Frontal cortex (tissue), 4 donors: ENCODE measurements around the gene DPP10. TPM values are rescaled to one million over a fixed set of nuclear protein-coding genes. Genes with fewer than 3 reads are reported as not detected.
"Not testable (repeated sequence)": the region's sequence is repeated elsewhere in the genome, so short reads cannot be mapped to it uniquely, and the experiment has no call there.

ENCODE experiments used
- DNase-seq, 2 donors: peaks; one replicate each; pipeline ENCODE4 v3.0.0; 2012; ENCODE audit warnings: low spot score in 2 of 2
- FAIRE-seq: peaks from 2 replicates; lab custom pipeline; 2012; peaks lifted over from hg19 to GRCh38; lab: Jason Lieb, UNC
- total RNA-seq: library from RNA; depleted of rRNA; stranded (reverse); fragments of >200 nt; gene quantifications from one replicate; pipeline ENCODE4 v1.2.3, GENCODE V29; 2014
- donor health status: control.
- donor health status: control.
- donor health status: control.

The DPP10 gene
- total RNA-seq, 1 donor from 2014 or later = 74.6 TPM

GRCh38 chr2:115314119-115314518 lies 871.7 kb downstream of the DPP10 start:
- no peak for FAIRE-seq
- no peak for DNase-seq

- FAIRE-seq (no peak), DNase-seq (no peak)
These were observed 884.6 kb downstream of the DPP10 start for GRCh38 chr2:115327061-115327460.

GRCh38 chr2:115359550-115359949 lies 917.1 kb downstream of the DPP10 start:
- FAIRE-seq = no peak

GRCh38 chr2:115364093-115364492 lies 921.7 kb downstream of the DPP10 start:
- FAIRE-seq (no peak), DNase-seq (no peak)

More at GRCh38 chr2:115359550-115359949, 917.1 kb downstream of the DPP10 start:
- no peak for DNase-seq

- DNase-seq = no peak
- no peak for FAIRE-seq
These were observed 927.0 kb downstream of the DPP10 start for GRCh38 chr2:115369400-115369799.

- no peak for DNase-seq
- no peak for FAIRE-seq
These were observed 932.5 kb downstream of the DPP10 start for GRCh38 chr2:115374981-115375380.

- FAIRE-seq (no peak), DNase-seq (no peak)
These were observed 942.0 kb downstream of the DPP10 start for GRCh38 chr2:115384399-115384798.

- FAIRE-seq = no peak
- DNase-seq = no peak
These were observed 944.0 kb downstream of the DPP10 start for GRCh38 chr2:115386465-115386864.

GRCh38 chr2:115389024-115389423 lies 946.6 kb downstream of the DPP10 start:
- FAIRE-seq = no peak
- DNase-seq = no peak

GRCh38 chr2:115389898-115390565 lies 947.6 kb downstream of the DPP10 start:
- FAIRE-seq = no peak
- DNase-seq = no peak

GRCh38 chr2:115396579-115396978 lies 954.1 kb downstream of the DPP10 start:
- FAIRE-seq (no peak), DNase-seq (no peak)

- DNase-seq = no peak
- no peak for FAIRE-seq
These were observed 958.5 kb downstream of the DPP10 start for GRCh38 chr2:115400940-115401339.

GRCh38 chr2:115412501-115412900 lies 970.1 kb downstream of the DPP10 start:
- no peak for DNase-seq
- FAIRE-seq = no peak

- no peak for DNase-seq
- no peak for FAIRE-seq
These were observed 971.4 kb downstream of the DPP10 start for GRCh38 chr2:115413791-115414190.

GRCh38 chr2:115414466-115414865 lies 972.0 kb downstream of the DPP10 start:
- DNase-seq (no peak), FAIRE-seq (no peak)

GRCh38 chr2:115422004-115422634 lies 979.7 kb downstream of the DPP10 start:
- no peak for FAIRE-seq
- DNase-seq = no peak

- DNase-seq (no peak), FAIRE-seq (no peak)
These were observed 985.0 kb downstream of the DPP10 start for GRCh38 chr2:115427436-115427835.

GRCh38 chr2:115440746-115441145 lies 998.3 kb downstream of the DPP10 start:
- DNase-seq = not testable (repeated sequence)

GRCh38 chr2:115443539-115444185 lies 1001.2 kb downstream of the DPP10 start:
- no peak for FAIRE-seq
- DNase-seq = no peak

More at GRCh38 chr2:115440746-115441145, 998.3 kb downstream of the DPP10 start:
- not testable (repeated sequence) for FAIRE-seq

GRCh38 chr2:115460008-115460407 lies 1017.6 kb downstream of the DPP10 start:
- DNase-seq (no peak), FAIRE-seq (no peak)

- no peak for FAIRE-seq
These were observed 1038.3 kb downstream of the DPP10 start for GRCh38 chr2:115480741-115481140.

More at GRCh38 chr2:115480741-115481140, 1038.3 kb downstream of the DPP10 start:
- DNase-seq = no peak
